GM21367 (cell line): Measurements from ENCODE around the gene SOD2.
"Not testable (repeated sequence)": the region's sequence is repeated elsewhere in the genome, so short reads cannot be mapped to it uniquely, and the experiment has no call there.

Source experiments
- ATAC-seq: cut with Tn5 transposase; IDR thresholded peaks from one replicate; pipeline ENCODE4 v1.9.1; 2021; ENCODE audit not compliant: unreplicated experiment

The SOD2 gene

DNA sequence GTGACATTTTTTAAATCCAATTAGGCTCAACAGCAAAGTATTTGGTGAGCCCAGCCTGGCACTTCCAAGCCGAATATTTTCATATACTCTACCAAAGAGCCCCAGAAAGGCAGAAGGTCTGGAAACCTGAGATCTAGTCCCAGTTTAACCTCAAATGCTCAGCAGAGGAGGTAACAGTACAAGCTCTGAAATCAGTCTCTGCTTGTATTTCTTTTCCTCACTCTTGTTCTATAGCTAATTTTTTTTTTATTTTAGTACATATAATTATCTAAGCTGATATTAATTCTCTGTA, 9.1 kb downstream of the SOD2 start:
- ATAC-seq = no peak

DNA sequence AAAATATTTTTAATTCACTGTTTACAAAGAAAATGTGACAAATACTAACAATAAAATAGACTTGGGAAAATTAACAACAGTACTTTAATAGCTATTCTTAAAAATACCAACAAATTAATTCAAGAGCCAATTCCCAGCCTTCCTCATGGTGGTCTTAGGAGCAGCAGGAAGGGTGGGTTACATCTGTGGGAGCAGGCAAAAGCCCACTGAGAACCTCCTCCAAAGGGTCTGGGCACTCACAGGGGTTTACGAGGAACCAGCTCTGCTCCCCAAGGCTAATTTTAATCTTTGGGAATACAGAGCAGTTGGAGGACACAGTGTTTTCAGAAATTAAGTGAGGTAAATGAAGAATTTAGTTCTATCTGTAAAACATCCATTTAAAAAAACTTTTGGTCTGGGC, 10.2 kb downstream of the SOD2 start:
- ATAC-seq = no peak

DNA sequence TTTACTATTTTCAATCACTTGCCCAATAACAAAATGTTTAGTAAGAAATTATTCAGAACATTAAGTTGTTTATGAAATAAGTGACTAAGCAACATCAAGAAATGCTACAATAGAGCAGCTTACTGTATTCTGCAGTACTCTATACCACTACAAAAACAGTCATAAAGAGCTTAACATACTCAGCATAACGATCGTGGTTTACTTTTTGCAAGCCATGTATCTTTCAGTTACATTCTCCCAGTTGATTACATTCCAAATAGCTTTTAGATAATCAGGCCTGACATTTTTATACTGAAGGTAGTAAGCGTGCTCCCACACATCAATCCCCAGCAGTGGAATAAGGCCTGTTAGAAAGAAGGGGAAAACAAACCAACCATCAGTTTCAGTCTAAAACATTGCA, 10.7 kb downstream of the SOD2 start:
- no peak for ATAC-seq

DNA sequence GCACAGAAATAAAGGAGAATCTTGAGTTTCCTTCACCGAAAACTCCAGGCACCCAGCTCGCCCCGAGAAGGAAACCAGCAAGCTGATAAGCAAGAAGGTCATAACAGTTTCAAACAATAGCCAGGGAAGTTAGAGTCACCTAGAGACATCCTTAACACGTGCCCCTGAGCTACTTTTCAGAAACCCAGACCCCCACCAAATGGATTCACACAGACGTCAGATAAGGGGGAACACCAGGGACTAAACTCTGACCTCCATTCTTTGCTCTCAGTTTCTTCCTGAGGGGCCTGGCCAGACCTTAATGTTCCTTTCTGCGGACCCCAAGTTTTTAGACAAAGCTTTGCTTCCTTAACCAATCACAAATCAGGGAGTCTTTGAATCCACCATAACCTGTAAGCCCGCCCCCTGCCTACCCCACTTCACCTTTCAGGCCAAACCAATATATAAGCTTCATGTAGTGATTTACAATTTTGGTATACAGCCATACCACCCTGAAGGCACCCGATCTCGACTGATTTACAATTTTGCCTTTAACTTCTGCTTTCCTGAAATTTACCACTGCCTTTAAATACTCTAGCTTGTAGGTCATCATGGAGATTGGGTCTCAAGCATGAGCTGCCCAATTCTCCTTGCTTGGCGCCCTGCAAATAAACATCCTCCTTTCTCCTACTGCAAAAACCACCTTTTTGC, 11.7 kb downstream of the SOD2 start:
- ATAC-seq = no peak

DNA sequence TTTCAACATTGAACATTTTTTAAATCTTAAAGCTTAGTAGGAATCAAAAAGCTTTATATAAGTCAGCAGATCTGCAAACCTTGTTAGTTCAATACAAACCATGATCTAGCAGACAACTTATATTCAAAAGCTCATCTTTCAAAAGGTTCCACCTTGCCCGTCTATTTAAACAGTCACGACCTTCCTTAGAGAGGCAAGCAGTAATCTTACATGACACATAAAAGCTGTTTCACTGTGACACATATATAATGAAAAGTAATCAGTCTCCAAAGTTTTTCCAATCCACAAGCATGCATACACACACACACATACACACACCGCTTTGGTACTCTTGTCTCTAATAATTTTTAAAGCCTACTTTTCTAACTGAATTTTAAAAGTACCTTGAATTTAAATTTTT, 12.9 kb downstream of the SOD2 start:
- ATAC-seq = no peak

DNA sequence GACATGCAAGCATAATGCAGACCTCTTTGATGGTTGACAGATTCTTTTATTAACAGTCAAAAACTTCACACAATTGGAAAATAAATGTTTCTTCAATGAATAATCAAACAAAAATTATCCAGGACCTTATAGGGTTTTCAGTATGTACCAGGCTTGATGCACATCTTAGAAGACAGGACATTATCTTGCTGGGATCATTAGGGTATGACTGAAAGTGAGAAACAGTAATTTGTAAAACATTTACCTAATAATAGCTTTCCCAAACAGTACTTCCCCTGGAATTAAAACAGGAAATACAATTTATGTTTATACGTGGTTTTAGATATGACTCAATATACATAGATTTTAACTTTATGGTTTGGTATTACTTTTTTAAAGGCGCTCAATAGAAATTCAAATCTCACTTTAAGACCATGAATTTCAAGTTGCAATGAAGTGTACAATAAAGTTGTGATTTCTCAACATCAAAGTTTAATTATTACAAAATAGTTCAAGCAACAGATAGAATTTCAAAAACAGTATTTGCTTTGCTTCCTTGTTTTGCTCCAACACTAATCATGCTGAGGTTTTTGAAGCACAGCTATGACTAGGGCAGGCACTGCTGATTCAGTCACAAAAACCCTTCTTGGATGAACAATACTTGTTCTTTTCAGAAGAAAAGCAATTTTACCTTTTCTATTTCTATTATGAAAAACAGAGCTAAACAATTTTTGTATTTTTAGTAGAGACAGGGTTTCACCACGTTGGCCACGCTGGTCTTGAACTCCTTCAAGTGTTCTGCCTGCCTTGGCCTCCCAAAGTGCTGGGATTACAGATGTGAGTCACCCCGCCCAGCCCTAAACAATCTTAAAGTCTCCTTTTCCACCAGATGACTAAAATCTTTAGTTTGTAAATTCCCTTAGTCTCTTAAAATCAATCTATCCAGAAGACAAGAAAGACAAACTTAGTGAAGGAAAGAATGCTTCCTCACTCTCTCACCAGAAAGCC, 13.7 kb downstream of the SOD2 start:
- no peak for ATAC-seq

DNA sequence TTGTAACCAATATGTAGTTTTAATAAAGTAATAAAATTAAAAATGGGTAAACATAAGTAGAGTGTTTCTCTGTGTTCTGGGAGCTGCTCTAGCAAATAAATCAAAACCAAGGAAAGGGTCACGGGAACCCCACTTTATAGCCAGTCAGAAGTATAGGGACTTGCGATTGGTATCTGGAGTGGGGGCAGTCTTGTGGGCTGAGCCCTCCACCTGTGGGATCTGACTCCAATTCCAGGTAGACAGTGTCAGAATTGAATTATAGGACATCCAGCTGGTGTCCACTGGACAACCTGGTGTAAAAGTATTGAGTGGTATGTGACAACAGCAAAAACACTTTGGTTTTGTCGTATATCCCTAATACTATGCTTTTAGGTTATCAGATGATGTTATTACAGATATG, 14.5 kb downstream of the SOD2 start:
- ATAC-seq = no peak

DNA sequence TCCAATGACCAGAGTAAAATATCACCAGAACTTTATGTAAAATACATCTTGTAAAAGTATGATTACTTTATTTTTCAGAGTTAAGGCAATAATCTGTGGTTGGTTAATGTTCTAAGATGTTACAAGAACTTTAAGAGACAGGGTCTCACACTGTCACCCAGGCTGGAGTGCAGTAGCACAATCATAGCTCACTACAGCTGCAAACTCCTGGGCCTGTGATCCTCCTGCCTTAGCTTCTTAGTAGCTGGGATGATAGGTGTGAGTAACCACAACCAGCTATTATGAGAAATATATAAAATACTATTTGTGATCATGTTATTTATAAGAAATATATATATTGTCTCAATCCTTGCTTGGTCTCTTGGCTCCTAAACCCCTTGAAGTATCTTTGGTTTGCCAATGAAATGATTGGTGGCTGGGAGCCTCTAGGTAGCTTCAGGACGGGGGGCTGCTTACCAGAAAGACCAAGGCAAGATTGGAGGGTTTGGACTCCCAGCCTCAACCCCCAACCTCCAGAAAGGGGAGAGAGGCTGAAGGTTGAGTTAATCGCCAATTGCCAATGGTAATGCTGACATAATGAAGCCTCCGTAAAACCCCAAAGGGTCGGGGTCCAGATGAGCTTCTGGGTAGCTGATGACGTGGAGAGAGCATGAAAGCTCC, 15.4 kb downstream of the SOD2 start:
- ATAC-seq = no peak

DNA sequence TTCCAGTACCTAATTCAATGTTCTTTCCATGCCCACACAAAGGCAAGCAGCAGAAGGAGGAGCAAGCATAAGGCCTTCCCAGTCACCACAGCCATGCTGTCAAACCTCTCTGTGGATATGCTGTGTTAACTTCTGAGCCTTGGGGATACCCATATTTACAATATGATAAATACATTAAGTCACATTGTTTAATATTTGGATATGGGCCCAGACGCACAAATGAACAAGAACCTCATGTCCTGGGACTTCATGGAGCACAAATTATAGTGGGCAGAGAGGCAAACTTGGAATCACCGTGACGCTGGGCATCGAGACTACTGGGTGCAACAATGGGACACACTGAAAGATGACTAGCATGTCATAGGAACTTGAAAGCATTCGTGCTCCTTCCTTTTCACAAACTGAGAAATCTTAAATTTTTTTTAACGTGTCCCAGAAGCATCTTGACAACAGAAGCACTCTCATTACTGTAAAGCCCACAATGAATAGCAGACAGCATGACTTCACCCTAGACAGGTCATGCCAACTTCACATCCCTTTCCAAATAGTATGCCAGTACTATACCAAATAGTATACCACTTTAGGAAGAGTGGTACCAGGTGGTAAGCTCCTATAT, 16.0 kb downstream of the SOD2 start:
- ATAC-seq = no peak

DNA sequence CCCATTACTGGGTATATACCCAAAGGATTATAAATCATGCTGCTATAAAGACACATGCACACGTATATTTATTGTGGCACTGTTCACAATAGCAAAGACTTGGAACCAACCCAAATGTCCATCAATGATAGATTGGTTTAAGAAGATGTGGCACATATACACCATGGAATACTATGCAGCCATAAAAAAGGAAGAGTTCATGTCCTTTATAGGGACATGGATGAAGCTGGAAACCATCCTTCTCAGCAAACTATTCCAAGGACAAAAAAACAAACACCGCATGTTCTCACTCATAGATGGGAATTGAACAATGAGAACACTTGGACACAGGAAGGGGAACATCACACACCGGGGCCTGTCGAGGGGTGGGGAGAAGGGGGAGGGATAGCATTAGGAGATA, 16.8 kb downstream of the SOD2 start:
- not testable (repeated sequence) for ATAC-seq

DNA sequence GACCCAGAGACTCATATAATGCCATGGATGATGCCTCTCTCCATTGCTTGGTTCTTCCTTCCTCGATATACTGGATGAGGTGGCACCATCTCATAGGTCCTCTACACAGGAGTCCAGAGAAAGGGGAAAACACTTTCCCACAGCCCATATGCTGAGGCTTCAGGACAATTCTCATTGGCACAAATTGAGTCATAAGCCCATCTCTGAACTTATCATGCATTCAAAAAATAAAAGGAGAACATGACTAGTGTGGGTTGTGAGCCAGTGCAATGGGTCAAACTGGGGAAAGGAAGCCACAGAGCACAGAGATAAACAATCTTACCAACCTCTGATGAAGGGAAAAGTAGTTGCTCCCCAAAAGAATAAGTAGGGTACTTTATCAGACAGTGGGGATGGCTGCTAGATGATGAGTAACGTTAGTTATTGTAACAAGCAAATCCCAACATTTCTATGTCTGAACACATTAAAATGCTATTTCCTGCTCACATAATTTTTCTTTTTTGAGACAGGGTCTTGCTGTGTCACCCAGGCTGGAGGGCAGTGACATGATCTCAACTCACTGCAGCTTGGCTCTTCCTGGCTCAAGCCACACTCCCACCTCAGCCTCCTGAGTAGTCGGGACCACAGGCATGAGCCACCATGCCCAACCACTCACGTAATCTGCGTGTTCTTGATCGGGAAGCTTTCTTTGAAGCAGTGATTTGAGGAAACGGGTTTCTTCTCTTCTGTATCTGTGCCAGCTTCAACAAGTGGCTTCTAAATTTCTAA, 27.0 kb downstream of the SOD2 start:
- no peak for ATAC-seq

DNA sequence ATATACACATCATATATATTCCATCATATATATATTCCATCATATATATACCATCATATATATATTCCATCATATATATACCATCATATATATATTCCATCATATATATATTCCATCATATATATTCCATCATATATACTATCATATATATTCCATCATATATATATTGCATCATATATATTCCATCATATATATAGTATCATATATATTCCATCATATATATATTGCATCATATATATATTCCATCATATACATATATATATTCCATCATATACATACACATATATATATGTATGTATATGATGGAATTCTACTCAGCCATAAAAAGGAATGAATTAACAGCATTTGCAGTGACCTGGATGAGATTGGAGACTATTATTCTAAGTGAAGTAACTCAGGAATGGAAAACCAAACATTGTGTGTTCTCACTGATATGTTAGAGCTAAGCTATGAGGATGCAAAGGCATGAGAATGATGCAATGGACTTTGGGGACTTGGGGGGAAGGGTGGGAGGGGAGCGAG, 29.6 kb downstream of the SOD2 start:
- ATAC-seq = not testable (repeated sequence)

DNA sequence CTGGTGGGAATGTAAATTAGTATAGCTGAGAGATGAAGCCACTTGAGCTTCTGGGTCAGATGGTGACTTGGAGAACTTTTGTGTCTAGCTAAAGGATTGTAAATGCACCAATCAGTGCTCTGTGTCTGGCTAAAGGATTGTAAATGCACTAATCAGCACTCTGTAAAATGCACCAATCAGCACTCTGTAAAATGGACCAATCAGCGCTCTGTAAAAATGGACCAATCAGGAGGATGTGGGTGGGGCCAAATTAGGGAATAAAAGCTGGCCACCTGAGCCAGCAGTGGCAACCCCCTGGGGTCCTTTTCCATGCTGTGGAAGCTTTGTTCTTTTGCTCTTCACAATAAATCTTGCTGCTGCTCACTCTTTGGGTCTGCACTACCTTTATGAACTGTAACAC, 31.1 kb downstream of the SOD2 start:
- ATAC-seq = not testable (repeated sequence)

DNA sequence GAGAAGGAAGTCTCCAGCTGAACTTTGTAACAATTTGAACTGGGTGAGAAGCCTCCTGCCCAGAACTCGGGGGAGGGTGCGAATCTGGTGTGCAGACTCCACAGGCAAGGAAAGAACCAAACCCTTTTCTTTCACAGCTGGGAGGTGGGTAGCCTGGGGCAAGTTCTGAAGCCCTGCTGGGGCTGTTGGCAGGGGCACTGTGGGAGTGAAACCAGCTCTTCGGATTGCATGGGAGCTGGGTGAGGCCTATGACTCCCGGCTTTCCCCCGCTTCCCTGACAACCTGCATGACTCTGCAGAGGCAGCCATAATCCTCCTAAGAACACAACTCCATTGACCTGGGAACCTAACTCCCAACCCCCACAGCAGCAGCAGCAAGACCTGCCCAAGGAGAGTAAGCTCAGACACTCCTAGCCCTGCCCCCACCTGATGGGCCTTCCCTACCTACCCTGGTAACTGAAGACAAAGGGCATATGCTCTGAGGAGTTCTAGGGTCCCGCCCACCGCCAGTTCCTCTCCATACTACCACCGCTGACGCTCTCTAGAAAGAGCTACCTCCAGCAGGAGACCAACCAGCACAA, 37.5 kb downstream of the SOD2 start:
- no peak for ATAC-seq

DNA sequence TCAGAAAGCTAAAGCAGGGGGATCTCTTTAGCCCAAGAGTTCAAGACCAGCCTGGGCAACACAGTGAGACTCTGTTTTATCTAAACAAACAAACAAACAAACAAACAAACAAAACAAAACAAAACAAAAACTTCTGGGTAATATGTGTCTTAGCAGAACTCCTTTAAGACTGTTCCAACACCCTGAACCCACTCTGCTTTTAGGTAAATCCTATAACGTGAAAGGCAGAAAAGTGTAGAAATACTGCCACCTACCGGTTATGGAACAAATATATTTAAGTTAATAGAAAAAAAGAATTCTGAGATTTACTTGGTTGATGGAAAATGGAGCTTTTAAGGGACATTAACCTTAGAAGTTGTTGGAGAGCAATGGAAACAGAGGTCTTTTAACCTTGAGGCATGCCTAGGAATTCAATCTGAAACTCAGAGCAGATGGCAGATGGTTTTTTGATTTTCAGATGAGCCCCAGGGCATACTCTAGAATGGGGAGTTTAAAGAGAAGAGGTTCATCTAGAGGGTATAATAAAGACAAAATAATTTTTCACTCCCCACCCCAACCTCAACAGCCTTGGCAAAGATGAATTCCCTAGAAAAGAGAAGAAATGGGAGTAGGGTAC, 38.5 kb downstream of the SOD2 start:
- ATAC-seq = no peak

DNA sequence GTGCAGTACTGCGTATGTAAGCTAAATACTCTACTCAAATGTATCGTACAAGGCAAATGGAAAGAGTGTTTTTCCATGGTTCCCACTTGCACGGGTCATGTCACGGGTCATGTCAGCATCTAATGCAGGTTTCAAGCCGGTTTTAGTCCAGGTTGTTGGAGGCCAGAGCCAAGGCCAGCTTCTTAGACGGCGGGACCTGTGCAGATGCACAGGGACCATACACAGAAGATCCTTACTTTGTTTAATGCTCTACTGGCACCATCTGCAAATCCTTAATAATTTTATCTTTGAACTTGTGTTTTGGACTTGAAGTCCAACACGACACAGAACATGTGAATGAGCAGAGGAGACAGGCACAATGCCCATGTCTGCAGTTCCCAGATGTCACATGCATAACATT, 42.7 kb downstream of the SOD2 start:
- no peak for ATAC-seq

DNA sequence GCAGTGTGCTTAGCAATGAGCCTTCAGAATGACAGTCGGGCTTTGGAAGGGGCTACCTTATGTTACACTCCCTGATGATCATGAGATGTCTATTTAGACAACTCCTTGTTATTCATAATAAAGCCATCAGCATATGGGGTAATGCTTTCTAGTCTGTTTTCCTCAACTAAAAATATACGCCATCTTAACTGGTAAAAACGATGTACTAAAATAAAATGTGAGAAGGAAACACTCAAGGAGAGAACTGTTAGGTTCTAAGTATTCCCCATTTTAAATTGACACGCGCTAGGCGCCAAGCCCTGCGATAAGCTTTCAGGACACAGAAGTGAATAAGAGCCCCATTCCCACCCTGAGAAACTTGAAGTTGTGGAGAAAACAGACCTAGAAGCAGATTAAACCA, 43.6 kb downstream of the SOD2 start:
- ATAC-seq = no peak

DNA sequence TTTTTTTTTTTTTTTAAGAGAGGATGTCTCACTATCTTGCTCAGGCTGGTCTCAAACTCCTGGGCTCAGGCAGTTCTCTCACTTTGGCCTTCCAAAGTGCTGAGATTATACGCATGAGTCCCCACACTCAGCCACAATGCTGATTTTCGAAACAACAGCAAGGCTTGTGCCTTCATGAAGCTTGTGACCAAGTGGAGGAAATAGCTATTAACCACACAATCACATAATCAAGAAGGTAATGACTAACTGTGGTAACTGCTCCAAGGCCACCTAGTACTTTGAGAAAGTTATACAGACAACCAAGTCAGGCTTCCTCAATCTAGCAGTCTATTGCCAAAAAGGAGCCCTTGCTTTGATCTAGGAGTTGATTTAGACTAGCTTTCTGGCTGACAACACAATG, 46.3 kb downstream of the SOD2 start:
- ATAC-seq = peak; percentile 91

DNA sequence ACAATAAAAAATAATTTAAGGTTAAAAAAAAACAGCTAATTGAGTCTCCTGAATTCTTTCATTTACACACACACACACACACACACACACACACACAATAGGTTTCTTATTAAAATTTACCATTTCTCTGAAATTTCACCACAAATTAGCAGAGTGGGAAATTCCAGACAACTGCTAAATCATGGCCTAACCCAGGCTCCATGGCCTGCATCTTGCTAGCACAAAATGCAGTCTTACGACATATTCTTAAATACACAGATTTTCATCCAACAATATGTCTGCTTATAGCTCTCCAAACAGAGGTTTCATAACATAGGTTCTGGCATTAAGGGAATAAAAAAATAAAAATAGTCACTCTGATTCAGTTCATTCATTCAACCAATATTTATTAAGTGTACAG, 46.9 kb downstream of the SOD2 start:
- ATAC-seq = no peak

DNA sequence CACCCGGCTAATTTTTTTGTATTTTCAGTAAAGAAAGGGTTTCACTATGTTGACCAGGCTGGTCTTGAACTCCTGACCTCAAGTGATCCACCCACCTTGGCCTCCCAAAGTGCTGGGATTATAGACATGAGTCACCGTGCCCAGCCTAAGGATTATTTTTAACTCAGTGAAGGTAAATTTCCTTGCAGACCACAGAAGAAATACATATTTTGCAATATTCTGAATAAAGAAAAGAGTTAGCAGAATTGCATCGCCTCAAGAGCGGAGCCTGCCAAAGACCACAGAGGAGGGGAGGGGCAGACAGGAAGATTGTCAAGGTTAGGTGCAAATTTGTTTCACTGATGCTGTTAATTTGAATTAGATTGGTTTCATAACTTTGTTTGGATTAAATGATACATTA, 47.4 kb downstream of the SOD2 start:
- no peak for ATAC-seq
